IMR-90 (cell line): ENCODE results near the gene HDGF. TPM values are rescaled to one million over a fixed set of nuclear protein-coding genes. Genes with fewer than 3 reads are reported as not detected.

Source experiments
- ATAC-seq: fragments of 200-7000 bp; cut with Tn5 transposase; 2 replicates; pipeline ENCODE4 v1.9.1; 2020; ENCODE audit warnings: low read depth, mild to moderate bottlenecking, moderate library complexity
- BruUV-seq: library from RNA; stranded (reverse); fragments of 400-500 nt; replicated peaks from 2 replicates; lab custom pipeline; 2021; lab: Mats Ljungman, UMichigan
- CTCF ChIA-PET: fragments of 300-600 bp; formaldehyde crosslinking; extraction: SDS; loops from one replicate; lab custom pipeline; 2021; ENCODE audit warnings: antibody characterized with exemption; lab: Yijun Ruan, JAX
- POLR2A ChIA-PET: fragments of 300-600 bp; sonication (Branson Sonifier 250); formaldehyde crosslinking; loops from one replicate; lab custom pipeline; 2022; ENCODE audit warnings: antibody characterized with exemption; ENCODE audit not compliant: unreplicated experiment; lab: Charles Lee
- DNase-seq: peaks from one replicate; pipeline ENCODE4 v3.0.0; 2013
- H2AFZ ChIP-seq: replicated peaks from 2 replicates; pipeline ENCODE3; 2013; ENCODE audit warnings: low read length, mild to moderate bottlenecking; ENCODE audit not compliant: poor library complexity
- H2AK5ac ChIP-seq: 2 replicates; pipeline ENCODE4 v1.6.1; 2013; ENCODE audit warnings: low read depth, low read length, inconsistent platforms
- H2AK9ac ChIP-seq: replicated peaks from 2 replicates; pipeline ENCODE3; 2013; ENCODE audit warnings: mild to moderate bottlenecking, low read depth, low read length, moderate library complexity; ENCODE audit not compliant: poor library complexity
- H2BK120ac ChIP-seq: 2 replicates; pipeline ENCODE4 v1.6.1; 2013; ENCODE audit warnings: low read depth, low read length, inconsistent platforms
- H2BK15ac ChIP-seq: 3 replicates; pipeline ENCODE4 v1.6.1; 2013; ENCODE audit warnings: low read depth, low read length, inconsistent platforms
- H2BK20ac ChIP-seq: 2 replicates; pipeline ENCODE4 v1.6.1; 2013; ENCODE audit warnings: low read depth, mild to moderate bottlenecking, inconsistent platforms, low read length, moderate library complexity
- H2BK5ac ChIP-seq: 2 replicates; pipeline ENCODE4 v1.6.1; 2013; ENCODE audit warnings: mild to moderate bottlenecking, low read depth, low read length, inconsistent platforms; ENCODE audit not compliant: poor library complexity, severe bottlenecking
- H3K14ac ChIP-seq: replicated peaks from 2 replicates; pipeline ENCODE4 v1.6.1; 2013; ENCODE audit warnings: low read depth, low read length, inconsistent platforms
- H3K18ac ChIP-seq: 2 replicates; pipeline ENCODE4 v1.6.1; 2013; ENCODE audit warnings: low read depth, low read length, control low read depth
- H3K23ac ChIP-seq: 2 replicates; pipeline ENCODE4 v1.6.1; 2013; ENCODE audit warnings: low read depth, low read length, inconsistent platforms
- H3K27ac ChIP-seq: 2 replicates; pipeline ENCODE4 v1.5.1; 2013; ENCODE audit warnings: mild to moderate bottlenecking, control low read depth, low read length; ENCODE audit not compliant: insufficient read depth
- H3K27me3 ChIP-seq: 2 replicates; pipeline ENCODE4 v1.6.1; 2013; ENCODE audit warnings: low read length; ENCODE audit not compliant: control insufficient read depth, insufficient read depth
- H3K36me3 ChIP-seq: 2 replicates; pipeline ENCODE4 v1.6.1; 2013; ENCODE audit warnings: low read length, mixed read lengths; ENCODE audit not compliant: control insufficient read depth, insufficient read depth
- H3K4ac ChIP-seq: 2 replicates; pipeline ENCODE4 v1.6.1; 2013; ENCODE audit warnings: low read depth, low read length, inconsistent platforms
- H3K4me1 ChIP-seq: 2 replicates; pipeline ENCODE4 v1.6.1; 2013; ENCODE audit warnings: low read length, mixed read lengths; ENCODE audit not compliant: control insufficient read depth, insufficient read depth
- H3K4me2 ChIP-seq: 2 replicates; pipeline ENCODE4 v1.6.1; 2013; ENCODE audit warnings: low read depth, mild to moderate bottlenecking, control low read depth, low read length, moderate library complexity
- H3K4me3 ChIP-seq: 2 replicates; pipeline ENCODE4 v1.5.1; 2013; ENCODE audit warnings: low read depth, mild to moderate bottlenecking, control low read depth, low read length, moderate library complexity; ENCODE audit not compliant: insufficient read depth
- H3K56ac ChIP-seq: 2 replicates; pipeline ENCODE4 v1.6.1; 2013; ENCODE audit warnings: low read length, inconsistent platforms; ENCODE audit not compliant: insufficient read depth; ENCODE audit errors: extremely low read depth
- H3K79me1 ChIP-seq, 2 experiments: 2 replicates each; pipeline ENCODE4 v1.6.1; 2013; ENCODE audit warnings: low read length in 2 of 2, inconsistent platforms in 1 of 2, low read depth in 1 of 2
- H3K9ac ChIP-seq: 2 replicates; pipeline ENCODE4 v1.6.1; 2013; ENCODE audit warnings: low read depth, low read length, control low read depth
- H3K9me1 ChIP-seq: 2 replicates; pipeline ENCODE4 v1.6.1; 2013; ENCODE audit warnings: low read length, inconsistent platforms; ENCODE audit not compliant: insufficient read depth
- H3K9me3 ChIP-seq: 2 replicates; pipeline ENCODE4 v1.6.1; 2013; ENCODE audit warnings: low read length; ENCODE audit not compliant: control insufficient read depth, insufficient read depth
- H4K20me1 ChIP-seq: 2 replicates; pipeline ENCODE4 v1.6.1; 2013; ENCODE audit warnings: low read length, inconsistent platforms; ENCODE audit not compliant: insufficient read depth
- H4K5ac ChIP-seq: 2 replicates; pipeline ENCODE4 v1.6.1; 2013; ENCODE audit warnings: mild to moderate bottlenecking, low read depth, low read length, control low read depth
- H4K8ac ChIP-seq, 2 experiments: 2 replicates each; pipeline ENCODE4 v1.6.1; 2013; ENCODE audit warnings: low read depth in 2 of 2, low read length in 2 of 2, control low read depth in 1 of 2, inconsistent platforms in 1 of 2
- H4K91ac ChIP-seq: 2 replicates; pipeline ENCODE4 v1.6.1; 2013; ENCODE audit warnings: low read depth, low read length, inconsistent platforms; ENCODE audit not compliant: insufficient read depth
- BHLHE40 ChIP-seq: fragments of 150-350 bp; IDR thresholded peaks from 2 replicates; pipeline ENCODE4 v1.6.1; 2016; ENCODE audit warnings: mild to moderate bottlenecking, low read depth, low read length
- CEBPB ChIP-seq: IDR thresholded peaks from 2 replicates; pipeline ENCODE4 v1.6.1; 2012; ENCODE audit warnings: low read depth, low read length, improper control_type of control experiment
- CHD1 ChIP-seq: IDR thresholded peaks from 2 replicates; pipeline ENCODE4 v1.6.1; 2012; ENCODE audit warnings: low read depth, low read length, improper control_type of control experiment
- CTCF ChIP-seq: conservative IDR thresholded peaks from 2 replicates; pipeline ENCODE4 v1.5.1; 2012; ENCODE audit warnings: mild to moderate bottlenecking, low read depth, low read length, improper control_type of control experiment
- ELK1 ChIP-seq: fragments of 150-350 bp; IDR thresholded peaks from 2 replicates; pipeline ENCODE4 v1.6.1; 2016; ENCODE audit warnings: low read depth, mild to moderate bottlenecking, low read length, moderate library complexity, borderline replicate concordance
- FOS ChIP-seq: fragments of 150-350 bp; IDR thresholded peaks from 2 replicates; pipeline ENCODE4 v1.6.1; 2016; ENCODE audit warnings: low read depth, low read length
- MAFK ChIP-seq: IDR thresholded peaks from 2 replicates; pipeline ENCODE4 v1.6.1; 2012; ENCODE audit warnings: low read depth, low read length, improper control_type of control experiment
- NFE2L2 ChIP-seq: fragments of 150-350 bp; IDR thresholded peaks from 2 replicates; pipeline ENCODE4 v1.6.1; 2016; ENCODE audit warnings: low read depth, mild to moderate bottlenecking, low read length
- RAD21 ChIP-seq: IDR thresholded peaks from 2 replicates; pipeline ENCODE4 v1.6.1; 2012; ENCODE audit warnings: low read length, improper control_type of control experiment
- RCOR1 ChIP-seq: IDR thresholded peaks from 2 replicates; pipeline ENCODE4 v1.6.1; 2012; ENCODE audit warnings: mild to moderate bottlenecking, low read length, improper control_type of control experiment; ENCODE audit not compliant: insufficient replicate concordance
- RFX5 ChIP-seq: IDR thresholded peaks from 2 replicates; pipeline ENCODE4 v1.8.0; 2012; ENCODE audit warnings: low read depth, mild to moderate bottlenecking, low read length, moderate library complexity
- WGBS, 2 experiments: methylation state at CpG; one replicate each; pipeline versions ENCODE4 v1.1.5 to v1.1.7; 2013; ENCODE audit warnings: missing lambda C conversion rate in 2 of 2; ENCODE audit not compliant: insufficient read length in 1 of 2; ENCODE audit errors: extremely low coverage in 2 of 2; 5-methylcytosine and 5-hydroxymethylcytosine counted together
- dilution Hi-C: fragments of 300-500 bp; cut with HindIII; formaldehyde crosslinking; loops from one replicate; pipeline ENCODE4 v1.14.3; 2018; ENCODE audit warnings: low sequenced_read_pairs; ENCODE audit not compliant: unreplicated experiment
- in situ Hi-C: fragments of 300-500 bp; cut with MboI; formaldehyde crosslinking; loops from 3 replicates; pipeline ENCODE4 v1.14.3; 2019; ENCODE audit warnings: low sequenced_read_pairs, inconsistent platforms, mixed read lengths
- intact Hi-C: fragments of 100-400 bp; cut with micrococcal nuclease; formaldehyde crosslinking; loops from 2 replicates; pipeline ENCODE4 v1.10.0; 2022
- polyA plus RNA-seq, 3 experiments: library from polyadenylated mRNA; depleted of rRNA; stranded (reverse); fragments of >200 nt; gene quantifications; 2 replicates each; pipeline ENCODE4 v1.2.3, GENCODE V29; 2012; ENCODE audit warnings: low replicate concordance in 1 of 3
- total RNA-seq: library from RNA; depleted of rRNA; stranded (reverse); fragments of >200 nt; gene quantifications from 2 replicates; pipeline ENCODE4 v1.2.3, GENCODE V29; 2012

HDGF gene
- total and polyA plus RNA-seq, 2 of the 4 experiments (the other 2 are of a cell fraction), result 94.6 to 123 TPM

GRCh38 chr1:156697481-156697880 is 54.0 kb downstream of the HDGF start:
- H3K36me3 ChIP-seq, result no peaks in the 10 kb centered on the region
- H3K4me3 ChIP-seq, result no peak overlapping the region
- no peak overlapping the region for H4K8ac ChIP-seq
- H3K9me3 ChIP-seq, result no peaks in the 10 kb centered on the region
- ATAC-seq (no peak), DNase-seq (no peak)
- H3K9me1 ChIP-seq, result no peaks in the 10 kb centered on the region
- H3K27ac ChIP-seq, result no peak overlapping the region
- no peak overlapping the region for H2BK15ac ChIP-seq
- CTCF ChIA-PET, result no interaction called here
- H3K18ac ChIP-seq, result no peak overlapping the region
- no peak overlapping the region for H3K56ac ChIP-seq
- WGBS, 2 experiments, result 88% methylated on average over 4 of the region's 8 CpGs; no CpG with 5 or more reads in 1 of the 2 experiments
- intact Hi-C loops (no loop called here), in situ Hi-C loops (loop anchor here (10.0 kb wide), 1 partner anchor 187 kb away; no protein-coding TSS in a partner anchor), dilution Hi-C loops (no loop called here)
- H3K4me1 ChIP-seq, result no peaks in the 10 kb centered on the region
- H4K5ac ChIP-seq, result no peak overlapping the region
- H3K14ac ChIP-seq, result no peak overlapping the region
- H2BK20ac ChIP-seq, result no peak overlapping the region
- no peak overlapping the region for H4K91ac ChIP-seq
- no peak overlapping the region for H2AK5ac ChIP-seq
- H2AK9ac ChIP-seq, result no peak overlapping the region
- POLR2A ChIA-PET, result no interaction called here
- H2BK120ac ChIP-seq, result no peak overlapping the region
- H3K4me2 ChIP-seq, result no peak overlapping the region
- no peak overlapping the region for H2BK5ac ChIP-seq
- no peaks in the 10 kb centered on the region for H4K20me1 ChIP-seq
- BruUV-seq, result no TSS peak
- H3K9ac ChIP-seq, result no peak overlapping the region
- no peaks in the 10 kb centered on the region for H3K79me1 ChIP-seq
- peaks cover 2% of the 10 kb centered on the region; the same call in 1 of the 2 replicates for H3K27me3 ChIP-seq
- H2AFZ ChIP-seq, result no peak overlapping the region
- H3K4ac ChIP-seq, result no peak overlapping the region
- H3K23ac ChIP-seq, result no peak overlapping the region
- TF ChIP-seq CTCF (no peak), CHD1 (no peak), RCOR1 (no peak), CEBPB (no peak), BHLHE40 (no peak), NFE2L2 (no peak), FOS (no peak), MAFK (no peak), RFX5 (no peak), RAD21 (no peak), ELK1 (no peak)
